Bone marrow (tissue), 2 donors: ENCODE data around the gene PTPRH.
"Not testable (repeated sequence)": the region's sequence is repeated elsewhere in the genome, so short reads cannot be mapped to it uniquely, and the experiment has no call there.

ENCODE experiments used
- DNase-seq, 2 donors: peaks; one replicate each; lab custom pipeline; 2025; lab: John Stamatoyannopoulos, UW

PTPRH gene

GRCh38 chr19:55158423-55158822 lies 50.9 kb downstream of the PTPRH start:
- DNase-seq, result no peak

- DNase-seq, result no peak
These were observed 52.0 kb downstream of the PTPRH start, which contains the start of gene TNNI3 for GRCh38 chr19:55157064-55157908. Gene TNNI3 (minus strand): TSS chr19:55157732. CDS start chr19:55157589, 143 bp downstream.

GRCh38 chr19:55156202-55157063 lies 52.9 kb downstream of the PTPRH start:
- DNase-seq, result no peak

- DNase-seq, result not testable (repeated sequence)
These were observed 53.5 kb downstream of the PTPRH start for GRCh38 chr19:55155784-55156183.

GRCh38 chr19:55153652-55154264 lies 55.5 kb downstream of the PTPRH start:
- DNase-seq, result no peak

- DNase-seq, result no peak
These were observed 57.3 kb downstream of the PTPRH start for GRCh38 chr19:55152017-55152416.

- no peak for DNase-seq
These were observed 60.0 kb downstream of the PTPRH start, which contains the start of gene TNNT1 for GRCh38 chr19:55149078-55150003. Gene TNNT1 (minus strand): TSS chr19:55149206. CDS start chr19:55147157, 2,049 bp downstream.

- no peak for DNase-seq
These were observed 61.6 kb downstream of the PTPRH start for GRCh38 chr19:55147545-55148251.

- DNase-seq, result no peak
These were observed 62.5 kb downstream of the PTPRH start for GRCh38 chr19:55146705-55147273.

GRCh38 chr19:55146078-55146704 lies 63.1 kb downstream of the PTPRH start:
- DNase-seq, result no peak

- no peak for DNase-seq
These were observed 64.1 kb downstream of the PTPRH start for GRCh38 chr19:55145232-55145631.

GRCh38 chr19:55141696-55142095 lies 67.6 kb downstream of the PTPRH start:
- DNase-seq, result no peak

GRCh38 chr19:55137915-55138314 lies 71.4 kb downstream of the PTPRH start:
- DNase-seq, result no peak

GRCh38 chr19:55136399-55137102 lies 72.8 kb downstream of the PTPRH start:
- DNase-seq, result no peak

- DNase-seq, result no peak
These were observed 74.6 kb downstream of the PTPRH start for GRCh38 chr19:55134736-55135135.

- no peak for DNase-seq
These were observed 75.5 kb downstream of the PTPRH start for GRCh38 chr19:55133639-55134444.

GRCh38 chr19:55132453-55133129 lies 76.7 kb downstream of the PTPRH start:
- no peak for DNase-seq

GRCh38 chr19:55131421-55131820 lies 77.9 kb downstream of the PTPRH start:
- DNase-seq, result no peak
